NCI-H460 (cell line): ENCODE measurements around the gene FUT3. TPM values are rescaled to one million over a fixed set of nuclear protein-coding genes. Genes with fewer than 3 reads are reported as not detected.
"Not testable (repeated sequence)": the region's sequence is repeated elsewhere in the genome, so short reads cannot be mapped to it uniquely, and the experiment has no call there.

Experiments
- DNase-seq: peaks from one replicate; pipeline ENCODE4 v3.0.0-alpha.2; 2016; ENCODE audit warnings: low read depth; ENCODE audit errors: extremely low read depth
- total RNA-seq: library from RNA; depleted of rRNA; stranded (reverse); fragments of >200 nt; shearing (Covaris generic); gene quantifications from 2 replicates; pipeline ENCODE4 v1.2.3, GENCODE V29; 2014

The FUT3 gene
- total RNA-seq, 1 experiment from 2014 or later, result not detected

- DNase-seq, result not testable (repeated sequence)
Observed at GRCh38 chr19:5883157-5883873, 32.1 kb upstream of the FUT3 start.

- DNase-seq, result no peak
Observed at GRCh38 chr19:5882421-5882968, 31.2 kb upstream of the FUT3 start.

- DNase-seq, result no peak
Observed at GRCh38 chr19:5881543-5882299, 30.5 kb upstream of the FUT3 start.

- no peak for DNase-seq
Observed at GRCh38 chr19:5880604-5881078, 29.4 kb upstream of the FUT3 start.

- no peak for DNase-seq
Observed at GRCh38 chr19:5880196-5880595, 28.9 kb upstream of the FUT3 start.

GRCh38 chr19:5877882-5878281 lies 26.6 kb upstream of the FUT3 start:
- no peak for DNase-seq

- no peak for DNase-seq
Observed at GRCh38 chr19:5877427-5877826, 26.2 kb upstream of the FUT3 start.

GRCh38 chr19:5874496-5874895 lies 23.2 kb upstream of the FUT3 start:
- not testable (repeated sequence) for DNase-seq

GRCh38 chr19:5873617-5874199 lies 22.5 kb upstream of the FUT3 start:
- no peak for DNase-seq

GRCh38 chr19:5870986-5871394 lies 19.7 kb upstream of the FUT3 start:
- no peak for DNase-seq

GRCh38 chr19:5867201-5868136 lies 16.2 kb upstream of the FUT3 start:
- DNase-seq, result no peak

- no peak for DNase-seq
Observed at GRCh38 chr19:5865772-5866171, 14.5 kb upstream of the FUT3 start.

- no peak for DNase-seq
Observed at GRCh38 chr19:5864725-5865486, 13.7 kb upstream of the FUT3 start.

- no peak for DNase-seq
Observed at GRCh38 chr19:5864013-5864720, 12.9 kb upstream of the FUT3 start.

- no peak for DNase-seq
Observed at GRCh38 chr19:5863030-5863665, 11.9 kb upstream of the FUT3 start.

GRCh38 chr19:5857203-5858081 lies 6.2 kb upstream of the FUT3 start:
- DNase-seq, result no peak

- DNase-seq, result not testable (repeated sequence)
Observed at GRCh38 chr19:5855151-5855550, 3.9 kb upstream of the FUT3 start.
